Esophagus muscularis mucosa (tissue), 3 donors: Measurements from ENCODE around the gene NXPE3.

Experiments
- CTCF ChIP-seq, 3 experiments: fragments of 200-600 bp in 2 of 3; fragments of 450-650 bp in 1 of 3; sonication (generic) in 2 of 3; IDR thresholded peaks; one replicate each; pipeline ENCODE4 v1.5.1; 2017 to 2019; ENCODE audit warnings: antibody characterized with exemption in 3 of 3, mild to moderate bottlenecking in 2 of 3, moderate library complexity in 1 of 3
- POLR2A ChIP-seq: fragments of 450-650 bp; IDR thresholded peaks from one replicate; pipeline ENCODE4 v1.6.1; 2017; ENCODE audit warnings: antibody characterized with exemption, moderate library complexity, mild to moderate bottlenecking, low read depth
- POLR2AphosphoS5 ChIP-seq, 2 donors: sonication (generic); formaldehyde crosslinking; IDR thresholded peaks; one replicate each; pipeline ENCODE4 v1.6.1; 2017; ENCODE audit warnings: antibody characterized with exemption in 2 of 2

GRCh38 chr3:101801174-101801573 lies 22.2 kb downstream of the NXPE3 start:
- TF ChIP-seq CTCF (IDR thresholded peaks at IDR 0.05) (no peak), POLR2AphosphoS5 (IDR thresholded peaks at IDR 0.05) (no peak), POLR2A (no peak)
